MM.1S (cell line): Measurements from ENCODE around the gene TSPY2.
"Not testable (repeated sequence)": the region's sequence is repeated elsewhere in the genome, so short reads cannot be mapped to it uniquely, and the experiment has no call there.

ENCODE experiments used
- DNase-seq: peaks from one replicate; pipeline ENCODE4 v3.0.0-alpha.2; 2015
- H2AFZ ChIP-seq: fragments of 300-600 bp; sonication (generic); 2 replicates; pipeline ENCODE4 v1.6.0; 2016; ENCODE audit warnings: antibody characterized with exemption, low read length
- H3F3A ChIP-seq: fragments of 300-600 bp; sonication (generic); 2 replicates; pipeline ENCODE4 v1.6.1; 2016; ENCODE audit warnings: mild to moderate bottlenecking, antibody characterized with exemption, low read length, moderate library complexity, mixed read lengths; ENCODE audit not compliant: insufficient read depth
- H3K27ac ChIP-seq: fragments of 300-600 bp; sonication (generic); 2 replicates; pipeline ENCODE4 v1.5.1; 2016; ENCODE audit warnings: mild to moderate bottlenecking, low read length
- H3K27me3 ChIP-seq: fragments of 300-600 bp; sonication (generic); replicated peaks from 2 replicates; pipeline ENCODE4 v1.6.0; 2016; ENCODE audit warnings: low read length; ENCODE audit not compliant: insufficient read depth
- H3K36me3 ChIP-seq: fragments of 300-600 bp; sonication (generic); replicated peaks from 2 replicates; pipeline ENCODE4 v1.6.1; 2016; ENCODE audit warnings: mild to moderate bottlenecking, low read length, mixed read lengths; ENCODE audit not compliant: insufficient read depth
- H3K4me1 ChIP-seq: fragments of 300-600 bp; sonication (generic); 2 replicates; pipeline ENCODE4 v1.6.1; 2016; ENCODE audit warnings: low read length, mixed read lengths
- H3K4me2 ChIP-seq: fragments of 300-600 bp; sonication (generic); 2 replicates; pipeline ENCODE4 v1.6.0; 2016; ENCODE audit warnings: low read depth, low read length
- H3K4me3 ChIP-seq: fragments of 300-600 bp; sonication (generic); 2 replicates; pipeline ENCODE4 v1.5.1; 2016; ENCODE audit warnings: low read length, mixed read lengths
- H3K79me2 ChIP-seq: fragments of 300-600 bp; sonication (generic); 2 replicates; pipeline ENCODE4 v1.6.1; 2016; ENCODE audit warnings: mixed run types, low read length, mixed read lengths
- H3K9ac ChIP-seq: fragments of 300-600 bp; sonication (generic); 2 replicates; pipeline ENCODE4 v1.6.1; 2016; ENCODE audit warnings: low read length, mixed read lengths
- H3K9me2 ChIP-seq: fragments of 300-600 bp; sonication (generic); replicated peaks from 2 replicates; pipeline ENCODE4 v1.6.1; 2016; ENCODE audit warnings: mild to moderate bottlenecking, low read length, mixed read lengths; ENCODE audit not compliant: insufficient read depth
- H3K9me3 ChIP-seq: fragments of 300-600 bp; sonication (generic); replicated peaks from 2 replicates; pipeline ENCODE4 v1.6.1; 2016; ENCODE audit warnings: mild to moderate bottlenecking, low read length, mixed read lengths; ENCODE audit not compliant: insufficient read depth
- H4K20me1 ChIP-seq: fragments of 300-600 bp; sonication (generic); 2 replicates; pipeline ENCODE4 v1.6.1; 2016; ENCODE audit warnings: mild to moderate bottlenecking, low read length, moderate library complexity, mixed read lengths; ENCODE audit not compliant: insufficient read depth

The TSPY2 gene

GRCh38 chrY:6245923-6246322 is at the start of gene TSPY2:
TSS of gene TSPY2 (plus strand) at chrY:6246223. CDS start at chrY:6246269, 46 bp downstream.
- H3K27me3 ChIP-seq, H3K4me2 ChIP-seq, H4K20me1 ChIP-seq, H3K9ac ChIP-seq, H3K27ac ChIP-seq, H2AFZ ChIP-seq, H3K9me3 ChIP-seq, H3F3A ChIP-seq, H3K4me3 ChIP-seq, DNase-seq, H3K36me3 ChIP-seq, H3K4me1 ChIP-seq, H3K79me2 ChIP-seq, H3K9me2 ChIP-seq: not testable (repeated sequence)

- not testable (repeated sequence) for H4K20me1 ChIP-seq, H3K9me3 ChIP-seq, H3K4me1 ChIP-seq, H3F3A ChIP-seq, H3K79me2 ChIP-seq, H3K27me3 ChIP-seq, H3K4me3 ChIP-seq, H2AFZ ChIP-seq, H3K36me3 ChIP-seq, H3K9me2 ChIP-seq, DNase-seq, H3K4me2 ChIP-seq, H3K27ac ChIP-seq, H3K9ac ChIP-seq
Observed at GRCh38 chrY:6209565-6209964, 36.5 kb upstream of the TSPY2 start.

- H3K27me3 ChIP-seq, H3K27ac ChIP-seq, H3F3A ChIP-seq, H3K9ac ChIP-seq, H3K9me2 ChIP-seq, H4K20me1 ChIP-seq, DNase-seq, H2AFZ ChIP-seq, H3K4me1 ChIP-seq, H3K36me3 ChIP-seq, H3K4me3 ChIP-seq, H3K79me2 ChIP-seq, H3K9me3 ChIP-seq, H3K4me2 ChIP-seq: not testable (repeated sequence)
Observed at GRCh38 chrY:6217045-6217444, 29.0 kb upstream of the TSPY2 start.

- not testable (repeated sequence) for H3K9me2 ChIP-seq, H3K9ac ChIP-seq, DNase-seq, H3K4me2 ChIP-seq, H3K4me3 ChIP-seq, H2AFZ ChIP-seq, H3K36me3 ChIP-seq, H3K4me1 ChIP-seq, H3F3A ChIP-seq, H3K9me3 ChIP-seq, H3K27ac ChIP-seq, H4K20me1 ChIP-seq, H3K27me3 ChIP-seq, H3K79me2 ChIP-seq
Observed at GRCh38 chrY:6269839-6270238, 23.8 kb downstream of the TSPY2 start.
